MCF 10A (cell line): Measurements from ENCODE around the gene MYOM3. TPM values are rescaled to one million over a fixed set of nuclear protein-coding genes. Genes with fewer than 3 reads are reported as not detected.

Experiments used
- BruUV-seq: library from RNA; stranded (reverse); fragments of 400-500 nt; replicated peaks from 2 replicates; lab custom pipeline; 2021; lab: Mats Ljungman, UMichigan
- CTCF ChIA-PET: fragments of 300-600 bp; sonication (Branson Sonifier 250); formaldehyde crosslinking; extraction: SDS; loops from one replicate; lab custom pipeline; 2021; ENCODE audit warnings: antibody characterized with exemption, inconsistent platforms; lab: Yijun Ruan, JAX
- POLR2A ChIA-PET: fragments of 300-600, 350-650 bp; sonication (Branson Sonifier 250); formaldehyde crosslinking; extraction: SDS; loops from one replicate; lab custom pipeline; 2020; ENCODE audit warnings: antibody characterized with exemption, inconsistent platforms; lab: Yijun Ruan, JAX
- DNase-seq: peaks from one replicate; pipeline ENCODE4 v3.0.0-alpha.2; 2018; ENCODE audit not compliant: unreplicated experiment
- H3K27ac Mint-ChIP-seq: one replicate; pipeline ENCODE4 v1.8.0; 2022; ENCODE audit warnings: mild to moderate bottlenecking, low read depth, mixed read lengths; ENCODE audit not compliant: unreplicated experiment
- H3K27me3 Mint-ChIP-seq: one replicate; pipeline ENCODE4 v1.8.0; 2022; ENCODE audit warnings: mixed read lengths; ENCODE audit not compliant: insufficient read depth, unreplicated experiment
- H3K36me3 Mint-ChIP-seq: one replicate; pipeline ENCODE4 v1.8.0; 2022; ENCODE audit warnings: mild to moderate bottlenecking, moderate library complexity, mixed read lengths; ENCODE audit not compliant: insufficient read depth, unreplicated experiment
- H3K4me1 Mint-ChIP-seq: one replicate; pipeline ENCODE4 v1.8.0; 2022; ENCODE audit warnings: mixed read lengths; ENCODE audit not compliant: insufficient read depth, unreplicated experiment
- H3K4me3 Mint-ChIP-seq: one replicate; pipeline ENCODE4 v1.8.0; 2022; ENCODE audit warnings: mild to moderate bottlenecking, moderate library complexity, mixed read lengths; ENCODE audit not compliant: unreplicated experiment
- H3K9me3 Mint-ChIP-seq: one replicate; pipeline ENCODE4 v1.8.0; 2022; ENCODE audit warnings: mixed read lengths; ENCODE audit not compliant: unreplicated experiment
- intact Hi-C: fragments of 100-400 bp; cut with micrococcal nuclease; formaldehyde crosslinking; loops from 2 replicates; pipeline ENCODE4 v1.14.1; 2022
- total RNA-seq: library from RNA; stranded (reverse); gene quantifications from 2 replicates; pipeline ENCODE4 v1.2.3, GENCODE V29; 2022
- TF ChIP-seq, protein P1 (sequence below): fragments of 200-600 bp; IDR thresholded peaks from one replicate; pipeline ENCODE4 v1.8.0; 2022; ENCODE audit warnings: antibody characterized with exemption, mild to moderate bottlenecking; ENCODE audit not compliant: unreplicated experiment

MYOM3 gene
- total RNA-seq, 1 experiment from 2014 or later, result 0.05 TPM

DNA sequence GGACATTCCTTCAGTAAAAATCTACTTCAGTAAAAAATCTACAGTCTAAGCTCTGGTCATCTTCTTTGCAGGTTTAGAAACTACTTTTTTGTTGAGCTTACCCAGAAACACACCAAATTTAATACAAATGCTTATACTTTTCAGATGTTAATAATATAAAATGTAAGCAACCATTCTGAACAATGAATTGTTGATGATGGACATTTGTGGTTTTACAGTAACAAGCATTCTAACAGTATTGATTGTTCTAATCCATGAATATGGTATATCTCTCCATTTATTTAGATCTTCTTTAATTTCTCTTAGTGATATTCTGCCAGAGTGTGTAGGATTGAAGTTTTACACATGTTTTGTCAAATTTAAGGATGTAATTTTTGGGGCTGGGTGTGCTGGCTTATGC, 104.9 kb downstream of the MYOM3 start:
- Mint-ChIP-seq H3K9me3 (no peaks in the 10 kb centered on the region), H3K4me3 (no peak overlapping the region), H3K27me3 (no peaks in the 10 kb centered on the region), H3K4me1 (peaks cover 18% of the 10 kb centered on the region), H3K36me3 (no peaks in the 10 kb centered on the region), H3K27ac (no peak overlapping the region)
- TF ChIP-seq, protein P1, sequence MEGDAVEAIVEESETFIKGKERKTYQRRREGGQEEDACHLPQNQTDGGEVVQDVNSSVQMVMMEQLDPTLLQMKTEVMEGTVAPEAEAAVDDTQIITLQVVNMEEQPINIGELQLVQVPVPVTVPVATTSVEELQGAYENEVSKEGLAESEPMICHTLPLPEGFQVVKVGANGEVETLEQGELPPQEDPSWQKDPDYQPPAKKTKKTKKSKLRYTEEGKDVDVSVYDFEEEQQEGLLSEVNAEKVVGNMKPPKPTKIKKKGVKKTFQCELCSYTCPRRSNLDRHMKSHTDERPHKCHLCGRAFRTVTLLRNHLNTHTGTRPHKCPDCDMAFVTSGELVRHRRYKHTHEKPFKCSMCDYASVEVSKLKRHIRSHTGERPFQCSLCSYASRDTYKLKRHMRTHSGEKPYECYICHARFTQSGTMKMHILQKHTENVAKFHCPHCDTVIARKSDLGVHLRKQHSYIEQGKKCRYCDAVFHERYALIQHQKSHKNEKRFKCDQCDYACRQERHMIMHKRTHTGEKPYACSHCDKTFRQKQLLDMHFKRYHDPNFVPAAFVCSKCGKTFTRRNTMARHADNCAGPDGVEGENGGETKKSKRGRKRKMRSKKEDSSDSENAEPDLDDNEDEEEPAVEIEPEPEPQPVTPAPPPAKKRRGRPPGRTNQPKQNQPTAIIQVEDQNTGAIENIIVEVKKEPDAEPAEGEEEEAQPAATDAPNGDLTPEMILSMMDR, result no peak
- DNase-seq, result no peak
- no TSS peak for BruUV-seq
- ChIA-PET POLR2A (interaction anchor here (0.6 to 1.3 kb wide), 5 partner anchors 10 to 430 kb away, joined by 3 to 4 read pairs (median 3); no protein-coding TSS in a partner anchor), CTCF (interaction anchor here (0.5 kb wide), 1 partner anchor 16 kb away, joined by 3 read pairs; no protein-coding TSS in a partner anchor)
- intact Hi-C loops, result no loop called here

Other genes starting within 250 kb of the MYOM3 start
- gene FUCA1, start 243.8 kb downstream of the MYOM3 start, total RNA-seq, result 7.9 and 8.6 TPM in 2 replicates
- not detected in 2 replicates for gene CNR2, start 198.8 kb downstream of the MYOM3 start, total RNA-seq
- 103 and 115 TPM in 2 replicates for gene PNRC2, start 152.3 kb downstream of the MYOM3 start, total RNA-seq
- 121 and 134 TPM in 2 replicates for gene SRSF10, start 131.8 kb downstream of the MYOM3 start, total RNA-seq
- gene IL22RA1, start 31.0 kb upstream of the MYOM3 start, total RNA-seq, result not detected in 2 replicates
- 0.12 and 0.19 TPM in 2 replicates for gene IFNLR1, start 75.2 kb upstream of the MYOM3 start, total RNA-seq
- gene GRHL3, start 207.2 kb upstream of the MYOM3 start, total RNA-seq, result 4.7 and 8.9 TPM in 2 replicates